HG03354 (cell line): ENCODE data around the gene MRPS12.

Source experiments
- ATAC-seq: cut with Tn5 transposase; IDR thresholded peaks from one replicate; pipeline ENCODE4 v1.9.1; 2021; ENCODE audit warnings: mild to moderate bottlenecking; ENCODE audit not compliant: unreplicated experiment, poor library complexity, severe bottlenecking

MRPS12 gene

GRCh38 chr19:38970664-38971532, 40.2 kb downstream of the MRPS12 start:
- no peak for ATAC-seq

DNA sequence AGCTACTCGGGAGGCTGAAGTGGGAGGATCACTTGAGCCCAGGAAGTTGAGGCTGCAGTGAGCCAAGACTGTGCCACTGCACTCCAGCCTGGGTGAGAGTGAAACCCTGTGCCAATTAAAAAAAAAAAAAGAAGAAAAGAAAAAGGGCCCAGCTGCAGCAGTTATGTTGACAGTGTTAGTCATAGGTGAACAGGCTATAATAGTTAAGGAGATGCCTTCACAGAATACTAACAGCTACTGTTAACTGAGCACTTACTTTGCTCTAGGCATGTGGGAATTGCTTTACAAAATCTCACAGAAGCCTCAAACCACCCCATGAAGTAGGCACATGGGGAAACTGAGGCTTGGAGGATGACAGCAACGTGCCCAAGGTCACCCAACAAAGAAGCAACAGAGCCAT, 40.9 kb downstream of the MRPS12 start:
- no peak for ATAC-seq

GRCh38 chr19:38974624-38975213, 44.0 kb downstream of the MRPS12 start:
- no peak for ATAC-seq

- no peak for ATAC-seq
Observed at GRCh38 chr19:38975214-38975860, 44.6 kb downstream of the MRPS12 start, which contains the start of gene FBXO17. FBXO17 (minus strand) TSS chr19:38975742; CDS start chr19:38950319, 25,423 bp downstream.

GRCh38 chr19:38975861-38976271, 45.1 kb downstream of the MRPS12 start:
- ATAC-seq, result no peak

- ATAC-seq, result peak; percentile 53
Observed at GRCh38 chr19:38977445-38978325, 46.9 kb downstream of the MRPS12 start.

GRCh38 chr19:38978326-38978689, 47.6 kb downstream of the MRPS12 start:
- no peak for ATAC-seq

- no peak for ATAC-seq
Observed at GRCh38 chr19:38979812-38980211, 49.1 kb downstream of the MRPS12 start.

- no peak for ATAC-seq
Observed at GRCh38 chr19:38980583-38981374, 50.0 kb downstream of the MRPS12 start.
